Measurements from ENCODE around the gene CNTNAP5. TPM values are rescaled to one million over a fixed set of nuclear protein-coding genes. Genes with fewer than 3 reads are reported as not detected.

The CNTNAP5 gene
- total and polyA plus RNA-seq, 12 donors: 0.04 TPM; not detected in 11

- Histone ChIP-seq H3K4me1 (no peaks in the 10 kb centered on the region), H3K9me3 (no peaks in the 10 kb centered on the region), H3K27ac (no peak overlapping the region), H3K4me3 (no peak overlapping the region), H3K27me3 (no peaks in the 10 kb centered on the region), H3K36me3 (no peaks in the 10 kb centered on the region)
- TF ChIP-seq, protein P1, sequence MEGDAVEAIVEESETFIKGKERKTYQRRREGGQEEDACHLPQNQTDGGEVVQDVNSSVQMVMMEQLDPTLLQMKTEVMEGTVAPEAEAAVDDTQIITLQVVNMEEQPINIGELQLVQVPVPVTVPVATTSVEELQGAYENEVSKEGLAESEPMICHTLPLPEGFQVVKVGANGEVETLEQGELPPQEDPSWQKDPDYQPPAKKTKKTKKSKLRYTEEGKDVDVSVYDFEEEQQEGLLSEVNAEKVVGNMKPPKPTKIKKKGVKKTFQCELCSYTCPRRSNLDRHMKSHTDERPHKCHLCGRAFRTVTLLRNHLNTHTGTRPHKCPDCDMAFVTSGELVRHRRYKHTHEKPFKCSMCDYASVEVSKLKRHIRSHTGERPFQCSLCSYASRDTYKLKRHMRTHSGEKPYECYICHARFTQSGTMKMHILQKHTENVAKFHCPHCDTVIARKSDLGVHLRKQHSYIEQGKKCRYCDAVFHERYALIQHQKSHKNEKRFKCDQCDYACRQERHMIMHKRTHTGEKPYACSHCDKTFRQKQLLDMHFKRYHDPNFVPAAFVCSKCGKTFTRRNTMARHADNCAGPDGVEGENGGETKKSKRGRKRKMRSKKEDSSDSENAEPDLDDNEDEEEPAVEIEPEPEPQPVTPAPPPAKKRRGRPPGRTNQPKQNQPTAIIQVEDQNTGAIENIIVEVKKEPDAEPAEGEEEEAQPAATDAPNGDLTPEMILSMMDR (IDR thresholded peaks at IDR 0.05): no peak
- intact Hi-C loops (cut with DNase I): no loop called here
- ATAC-seq (no peak), DNase-seq (no peak)
- 83 to 88% methylated on average over 3 of the region's 3 CpGs for WGBS, 2 donors
Observed at GRCh38 chr2:124658373-124658772, 633.3 kb downstream of the CNTNAP5 start.

GRCh38 chr2:124661558-124661957 lies 636.5 kb downstream of the CNTNAP5 start:
- Histone ChIP-seq H3K27ac (no peak overlapping the region), H3K27me3 (no peaks in the 10 kb centered on the region), H3K9me3 (no peaks in the 10 kb centered on the region), H3K36me3 (no peaks in the 10 kb centered on the region), H3K4me3 (no peak overlapping the region), H3K4me1 (no peaks in the 10 kb centered on the region)
- TF ChIP-seq, protein P1 (IDR thresholded peaks at IDR 0.05): no peak
- DNase-seq (no peak), ATAC-seq (no peak)
- intact Hi-C loops (cut with DNase I): no loop called here

DNA sequence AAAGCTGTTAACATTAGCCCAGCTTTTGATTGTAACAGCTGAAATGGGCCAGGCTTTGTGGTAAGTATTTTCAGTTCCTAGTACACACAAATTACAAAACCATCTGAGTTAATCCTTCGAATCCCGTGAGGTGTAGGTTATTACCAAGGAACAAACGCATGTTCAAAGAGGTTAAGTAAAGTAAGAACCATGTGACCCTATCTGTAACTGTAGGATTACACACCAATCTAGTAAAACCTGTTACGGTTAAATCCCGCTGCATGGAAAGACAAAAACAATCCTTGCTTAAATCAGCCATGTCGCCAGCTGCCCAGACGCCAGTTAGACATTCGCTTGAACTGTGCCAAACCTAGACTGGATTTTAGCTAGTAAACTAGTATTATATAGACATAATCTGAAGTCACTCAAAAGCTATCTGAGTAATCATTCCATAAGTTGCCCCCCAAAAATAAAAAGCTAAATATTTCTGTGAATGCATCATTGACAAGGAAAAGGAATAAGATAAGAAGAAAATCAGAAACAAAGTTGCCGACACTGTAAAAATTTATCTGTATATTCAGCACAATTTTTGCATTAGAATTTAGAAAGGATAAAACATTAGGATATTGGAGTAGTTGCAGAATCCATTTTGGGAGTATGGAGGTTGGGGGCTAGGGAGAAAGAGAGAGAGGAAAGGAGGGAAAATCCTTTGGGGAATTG lies 638.0 kb downstream of the CNTNAP5 start:
- ATAC-seq: no peak
- 87 to 90% methylated on average over 9 of the region's 9 CpGs for WGBS, 2 donors
- Histone ChIP-seq H3K4me3 (no peak overlapping the region), H3K27me3 (no peaks in the 10 kb centered on the region), H3K9me3 (no peaks in the 10 kb centered on the region), H3K4me1 (no peaks in the 10 kb centered on the region), H3K27ac (no peak overlapping the region), H3K36me3 (no peaks in the 10 kb centered on the region)
- no peak for DNase-seq
- TF ChIP-seq, protein P1 (IDR thresholded peaks at IDR 0.05): no peak
- intact Hi-C loops (cut with DNase I): no loop called here

DNA sequence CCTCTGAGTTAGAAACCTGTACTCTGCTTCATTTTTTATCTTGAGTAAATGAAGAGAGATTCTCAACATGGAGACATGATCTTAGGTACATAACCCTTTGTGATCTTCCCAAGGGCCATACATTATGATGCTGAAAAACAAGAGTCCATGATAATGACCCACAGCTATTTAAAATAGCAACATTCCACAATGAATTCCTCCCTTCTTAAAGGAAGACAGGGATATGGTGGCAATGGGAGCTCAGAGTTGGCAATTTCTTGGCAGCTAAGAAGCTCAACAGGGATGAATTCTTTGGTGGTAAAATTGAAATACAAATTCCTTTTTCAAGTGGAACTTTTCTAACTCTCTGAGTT lies 638.5 kb downstream of the CNTNAP5 start:
- TF ChIP-seq, protein P1 (IDR thresholded peaks at IDR 0.05): no peak
- Histone ChIP-seq H3K4me1 (no peaks in the 10 kb centered on the region), H3K4me3 (no peak overlapping the region), H3K27ac (no peak overlapping the region), H3K9me3 (no peaks in the 10 kb centered on the region), H3K27me3 (no peaks in the 10 kb centered on the region), H3K36me3 (no peaks in the 10 kb centered on the region)
- intact Hi-C loops (cut with DNase I): no loop called here
- DNase-seq (no peak), ATAC-seq (no peak)

All from heart right ventricle (tissue), 16 donors.